Epidermal melanocyte (primary cell): ENCODE data around the gene TACC3.
A peak's percentile ranks its signal among the peaks of the same experiment; 100 is the strongest.

ENCODE experiments used
- DNase-seq: peaks from one replicate; pipeline ENCODE4 v3.0.0; 2011; ENCODE audit warnings: low spot score; ENCODE audit not compliant: insufficient read length

The TACC3 gene

GRCh38 chr4:1790005-1790404 is 68.7 kb downstream of the TACC3 start:
- DNase-seq, result no peak

GRCh38 chr4:1792158-1792831 is 71.0 kb downstream of the TACC3 start:
- DNase-seq, result no peak

GRCh38 chr4:1792832-1793495 is 71.6 kb downstream of the TACC3 start, which contains the start of gene FGFR3:
Gene FGFR3 (plus strand): TSS chr4:1793293. CDS start chr4:1793935, 642 bp downstream.
- DNase-seq, result peak; percentile 70

- DNase-seq, result no peak
Measured at GRCh38 chr4:1793496-1793840, 72.1 kb downstream of the TACC3 start.

- DNase-seq, result no peak
Measured at GRCh38 chr4:1793940-1794808, 72.9 kb downstream of the TACC3 start.
